Psoas muscle (tissue), 8 donors: Measurements from ENCODE around the gene CNTNAP2. TPM values are rescaled to one million over a fixed set of nuclear protein-coding genes. Genes with fewer than 3 reads are reported as not detected.

ENCODE experiments used
- ATAC-seq, 4 donors: fragments of 200-7000 bp; cut with Tn5 transposase; one replicate each; pipeline ENCODE4 v1.9.1; 2020; ENCODE audit warnings: moderate library complexity in 3 of 4, mild to moderate bottlenecking in 2 of 4
- DNase-seq, 2 donors: peaks; one replicate each; pipeline ENCODE4 v3.0.0-alpha.2; 2020
- H3K27ac ChIP-seq: fragments of 200-600 bp; one replicate; pipeline ENCODE4 v1.8.0; 2022
- H3K27me3 ChIP-seq, 3 donors: fragments of 200-600 bp in 1 of 3; one replicate each; pipeline versions ENCODE4 v1.6.1 to v1.8.0; 2013 to 2022; ENCODE audit warnings: low read length in 2 of 3, mild to moderate bottlenecking in 2 of 3, moderate library complexity in 1 of 3; ENCODE audit not compliant: insufficient read depth in 3 of 3
- H3K36me3 ChIP-seq, 2 donors: fragments of 200-600 bp in 1 of 2; one replicate each; pipeline versions ENCODE4 v1.6.1 to v1.8.0; 2013 to 2022; ENCODE audit warnings: low read depth in 1 of 2, mild to moderate bottlenecking in 1 of 2, moderate library complexity in 1 of 2; ENCODE audit not compliant: insufficient read depth in 1 of 2
- H3K4me1 ChIP-seq: fragments of 200-600 bp; one replicate; pipeline ENCODE4 v1.8.0; 2022
- H3K4me3 ChIP-seq: fragments of 200-600 bp; one replicate; pipeline ENCODE4 v1.8.0; 2022; ENCODE audit warnings: mild to moderate bottlenecking
- H3K9me3 ChIP-seq: fragments of 200-600 bp; one replicate; pipeline ENCODE4 v1.8.0; 2022
- CTCF ChIP-seq: fragments of 200-600 bp; IDR thresholded peaks from one replicate; pipeline ENCODE4 v1.8.0; 2022; ENCODE audit warnings: antibody characterized with exemption
- WGBS, 3 donors: extraction: QIAGEN DNeasy Blood & Tissue Kit; methylation state at CpG; one replicate each; pipeline versions ENCODE4 v1.1.6 to v1.1.7; 2013; 5-methylcytosine and 5-hydroxymethylcytosine counted together
- intact Hi-C, 2 donors: fragments of 100-400 bp; cut with DNase I; formaldehyde crosslinking; loops; one replicate each; pipeline versions ENCODE4 v1.11.0 to v1.14.2; 2022
- polyA plus RNA-seq, 3 donors: library from polyadenylated mRNA; stranded (reverse); fragments of 200-250 nt; gene quantifications; one replicate each; pipeline ENCODE4 v1.2.3, GENCODE V29; 2013
- total RNA-seq, 4 donors: library from RNA; stranded (reverse); fragmentation: NEBNext Ultra II Directional in 2 of 4; extraction: Animal tissue kit (Norgen Biotek cat#: 25700) in 2 of 4; gene quantifications; one replicate each; pipeline versions ENCODE4 v1.2.1 to v1.2.4, GENCODE V29; 2021 to 2023
- donor health status: healthy with polysubstance abuse.
- donor health status: DM: no; HTN: no; CAD: no; lungs with moderate emphysema.
- donor health status: Bipolar disorder and iron deficiency.
- donor health status: healthy.
- donor health status: DM: yes; HTN: yes; CAD: no.
- donor health status: DM: no; HTN: no; CAD: no.
- donor health status: DM: no; HTN: no; CAD: no.
- donor health status: DM: yes; HTN: yes; CAD: no.

Gene CNTNAP2
- total and polyA plus RNA-seq, 7 donors: 0.01 to 0.13 TPM; not detected in 5

- ATAC-seq (no peak), DNase-seq (no peak)
- Histone ChIP-seq H3K9me3 (no peaks in the 10 kb centered on the region), H3K27ac (no peak overlapping the region), H3K4me1 (no peaks in the 10 kb centered on the region), H3K4me3 (no peak overlapping the region), H3K27me3 (no peaks in the 10 kb centered on the region), H3K36me3 (no peaks in the 10 kb centered on the region)
- intact Hi-C loops: no loop called here
- 30 to 68% (median 39%) methylated on average over 1 of the region's 1 CpG for WGBS, 3 donors
- no peak for TF ChIP-seq CTCF
These were observed 1194.7 kb downstream of the CNTNAP2 start for GRCh38 chr7:147311336-147311735.

GRCh38 chr7:147321504-147321903 lies 1204.9 kb downstream of the CNTNAP2 start:
- Histone ChIP-seq H3K4me1 (no peaks in the 10 kb centered on the region), H3K27ac (no peak overlapping the region), H3K4me3 (no peak overlapping the region), H3K9me3 (no peaks in the 10 kb centered on the region), H3K27me3 (no peaks in the 10 kb centered on the region), H3K36me3 (no peaks in the 10 kb centered on the region)
- intact Hi-C loops: no loop called here
- no peak for TF ChIP-seq CTCF
- no peak for ATAC-seq
- no peak for DNase-seq
- 94 to 97% (median 96%) methylated on average over 2 of the region's 2 CpGs for WGBS, 3 donors

GRCh38 chr7:147332988-147333387 lies 1216.4 kb downstream of the CNTNAP2 start:
- WGBS, 3 donors: 55 to 81% (median 56%) methylated on average over 2 of the region's 2 CpGs
- ATAC-seq (no peak), DNase-seq (no peak)
- no peaks in the 10 kb centered on the region for H3K4me1 ChIP-seq
- no peaks in the 10 kb centered on the region for H3K9me3 ChIP-seq
- no peaks in the 10 kb centered on the region for H3K27me3 ChIP-seq
- H3K27ac ChIP-seq: no peak overlapping the region
- no peaks in the 10 kb centered on the region for H3K36me3 ChIP-seq
- TF ChIP-seq CTCF: no peak
- H3K4me3 ChIP-seq: no peak overlapping the region
- intact Hi-C loops: no loop called here

GRCh38 chr7:147363101-147363500 lies 1246.5 kb downstream of the CNTNAP2 start:
- ATAC-seq (no peak), DNase-seq (no peak)
- Histone ChIP-seq H3K4me3 (no peak overlapping the region), H3K27ac (no peak overlapping the region), H3K36me3 (no peaks in the 10 kb centered on the region), H3K4me1 (no peaks in the 10 kb centered on the region), H3K27me3 (no peaks in the 10 kb centered on the region), H3K9me3 (no peaks in the 10 kb centered on the region)
- TF ChIP-seq CTCF: no peak
- intact Hi-C loops: no loop called here
- WGBS, 3 donors: 70 to 95% (median 77%) methylated on average over 4 of the region's 4 CpGs

- no peaks in the 10 kb centered on the region for H3K27me3 ChIP-seq
- H3K9me3 ChIP-seq: no peaks in the 10 kb centered on the region
- no peaks in the 10 kb centered on the region for H3K4me1 ChIP-seq
- no peak overlapping the region for H3K27ac ChIP-seq
- no peak for DNase-seq
- no peak overlapping the region for H3K4me3 ChIP-seq
- TF ChIP-seq CTCF: no peak
- no peak for ATAC-seq
- intact Hi-C loops: no loop called here
- 74 to 86% (median 86%) methylated on average over 5 of the region's 5 CpGs for WGBS, 3 donors
- H3K36me3 ChIP-seq: no peaks in the 10 kb centered on the region
These were observed 1259.6 kb downstream of the CNTNAP2 start for GRCh38 chr7:147376192-147376591.
